HG02840 (cell line): ENCODE data around the gene FADS6.
"Not testable (repeated sequence)": the region's sequence is repeated elsewhere in the genome, so short reads cannot be mapped to it uniquely, and the experiment has no call there.

ENCODE experiments used
- ATAC-seq: cut with Tn5 transposase; IDR thresholded peaks from one replicate; pipeline ENCODE4 v1.9.1; 2021; ENCODE audit warnings: mild to moderate bottlenecking, moderate library complexity, moderate number of reproducible peaks; ENCODE audit not compliant: unreplicated experiment, low FRiP score

The FADS6 gene

DNA sequence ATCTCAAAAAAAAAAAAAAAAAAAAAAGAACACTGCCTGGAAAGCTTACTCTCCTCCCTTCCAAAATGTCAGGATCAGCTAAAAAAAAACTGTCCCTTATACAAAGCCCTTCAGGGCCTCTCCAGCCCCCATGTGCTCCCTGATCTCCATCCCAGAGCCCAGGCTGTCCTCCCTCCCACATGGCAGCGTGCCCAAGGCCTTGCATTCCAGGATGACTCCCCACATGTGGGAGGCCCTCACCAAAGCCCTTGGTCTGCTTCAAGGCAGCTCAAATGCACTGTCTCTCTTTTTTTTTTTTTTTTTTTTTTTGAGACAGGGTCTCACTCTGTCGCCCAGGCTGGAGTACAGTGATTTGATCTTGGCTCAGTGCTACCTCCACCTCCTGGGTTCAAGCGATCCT is 22.9 kb downstream of the FADS6 start:
- ATAC-seq = no peak

DNA sequence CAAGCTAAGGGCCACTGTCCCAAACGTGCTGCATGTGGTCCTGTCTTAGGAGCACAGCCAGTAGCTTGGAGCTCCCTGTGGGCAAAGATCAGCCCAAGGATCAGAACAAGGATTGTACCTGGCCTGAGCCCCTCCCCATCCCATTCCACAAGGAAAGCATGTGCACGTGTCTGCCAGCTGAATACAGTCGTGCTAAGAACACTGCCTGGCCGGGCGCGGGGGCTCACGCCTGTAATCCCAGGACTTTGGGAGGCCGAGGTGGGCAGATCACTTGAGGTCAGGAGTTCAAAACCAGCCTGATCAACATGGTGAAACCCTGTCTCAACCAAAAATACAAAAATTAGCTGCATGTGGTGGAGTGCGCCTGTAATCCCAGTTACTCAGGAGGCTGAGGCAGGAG is 23.4 kb downstream of the FADS6 start:
- not testable (repeated sequence) for ATAC-seq

DNA sequence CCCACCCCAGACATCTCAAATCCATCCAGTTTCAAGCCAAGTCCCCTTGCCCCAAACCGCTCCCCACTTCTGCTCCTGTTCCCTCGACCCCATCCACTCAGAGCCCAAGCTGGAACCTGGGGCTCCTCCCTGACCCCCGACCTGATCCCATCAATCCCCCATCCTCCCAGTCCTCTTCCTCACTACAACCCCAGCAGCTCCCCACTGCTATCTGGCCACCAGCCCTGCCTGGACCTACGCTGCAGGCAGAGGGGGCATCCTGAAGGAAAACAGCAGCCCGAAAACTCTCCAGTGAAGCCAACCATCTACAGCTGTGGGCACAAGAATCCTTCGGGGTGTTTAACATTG is 24.6 kb downstream of the FADS6 start:
- ATAC-seq = no peak

DNA sequence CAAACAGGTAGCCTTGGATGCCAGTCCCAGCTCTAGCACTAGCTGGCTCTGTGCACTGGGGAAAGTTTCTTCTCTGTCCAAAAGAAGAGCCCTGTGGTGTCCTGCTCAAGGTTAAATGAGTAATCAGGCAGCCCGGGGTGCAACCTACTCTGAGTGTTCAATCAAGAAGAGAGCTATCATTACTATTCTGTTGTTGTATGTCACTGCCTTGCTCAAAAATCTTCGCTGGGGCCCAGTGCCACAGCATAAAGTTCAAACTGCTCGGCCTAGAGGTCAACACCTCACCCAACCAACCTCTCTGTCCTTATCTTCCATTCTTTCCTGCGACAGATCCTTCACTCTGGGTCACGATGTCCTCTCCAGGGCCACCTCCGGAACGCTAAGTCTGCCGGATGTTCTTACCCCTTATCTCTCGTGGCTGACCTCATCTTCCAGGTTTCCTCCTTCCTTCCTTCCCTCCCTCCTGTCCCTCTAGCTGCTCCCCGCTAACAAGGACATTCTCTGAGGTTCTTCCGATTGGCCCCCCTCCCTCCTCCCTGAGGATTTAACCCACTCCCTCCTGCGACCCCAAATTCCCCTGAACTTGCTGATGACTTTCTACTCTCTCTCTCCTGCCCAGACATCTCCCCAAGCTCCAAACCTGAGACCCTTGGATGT is 25.1 kb downstream of the FADS6 start:
- no peak for ATAC-seq

DNA sequence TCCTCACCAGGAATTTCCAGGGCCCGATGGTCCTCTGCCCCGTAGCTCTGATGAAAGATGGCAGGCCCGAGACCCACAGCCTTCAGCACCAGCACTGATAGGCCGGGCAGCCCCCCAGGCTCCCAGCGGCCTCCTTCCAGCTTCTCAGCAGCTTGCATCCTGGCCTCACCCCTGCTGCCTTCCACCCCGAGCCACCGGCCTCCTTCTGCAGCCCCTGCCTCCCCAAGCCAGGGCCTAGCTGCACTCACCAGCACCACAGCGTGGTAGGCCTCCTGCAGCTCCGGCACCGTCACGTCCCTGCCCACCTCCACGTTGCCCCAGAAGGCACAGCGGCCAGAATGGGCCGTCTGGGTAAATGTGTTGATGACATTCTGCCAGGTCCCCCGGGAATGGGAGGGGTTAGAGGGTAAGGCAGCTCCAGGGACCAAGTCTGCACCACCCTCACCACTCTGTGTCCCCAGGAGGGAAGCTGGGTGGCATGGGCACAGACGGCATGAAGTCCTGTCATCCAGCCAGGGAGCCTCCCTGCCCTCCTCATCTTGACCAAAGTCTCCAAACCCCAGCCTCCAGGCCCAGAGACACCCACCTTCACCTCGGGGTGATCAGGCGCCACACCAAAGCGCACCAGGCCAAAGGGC is 27.1 kb downstream of the FADS6 start:
- ATAC-seq = no peak

DNA sequence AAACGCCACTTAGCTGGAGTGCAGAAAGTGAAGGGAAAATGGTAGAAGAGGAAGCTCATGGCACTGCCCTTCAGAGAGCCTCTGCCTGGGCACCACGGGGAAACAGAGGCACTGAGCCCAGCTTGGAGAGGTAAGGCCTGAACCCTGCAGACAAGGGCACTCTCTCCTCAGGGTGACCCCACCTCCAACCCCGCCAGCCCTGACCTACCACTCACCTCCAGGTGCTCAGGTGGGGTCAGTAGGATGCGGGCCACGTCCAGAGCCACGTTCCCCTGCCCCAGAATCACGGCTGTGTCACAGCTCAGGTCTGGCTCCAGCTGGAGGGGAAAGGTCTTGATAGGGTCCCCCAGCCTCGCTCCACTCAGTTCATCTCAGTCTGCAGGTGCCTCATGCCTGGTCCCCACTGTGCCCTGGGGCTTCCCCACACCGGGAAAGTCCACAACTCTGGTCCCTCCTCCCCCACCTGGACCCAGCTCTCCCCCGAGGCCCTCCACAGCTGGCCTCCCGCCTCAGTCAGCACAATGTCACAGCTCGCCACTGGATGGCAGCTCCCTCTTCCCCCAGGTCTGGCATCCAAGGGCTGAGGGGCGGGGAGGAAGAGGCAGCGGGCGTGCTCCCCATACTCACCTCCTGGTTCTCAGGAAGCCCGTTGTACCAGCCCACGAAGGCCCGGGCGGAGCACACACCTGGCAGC is 27.8 kb downstream of the FADS6 start:
- ATAC-seq = no peak

DNA sequence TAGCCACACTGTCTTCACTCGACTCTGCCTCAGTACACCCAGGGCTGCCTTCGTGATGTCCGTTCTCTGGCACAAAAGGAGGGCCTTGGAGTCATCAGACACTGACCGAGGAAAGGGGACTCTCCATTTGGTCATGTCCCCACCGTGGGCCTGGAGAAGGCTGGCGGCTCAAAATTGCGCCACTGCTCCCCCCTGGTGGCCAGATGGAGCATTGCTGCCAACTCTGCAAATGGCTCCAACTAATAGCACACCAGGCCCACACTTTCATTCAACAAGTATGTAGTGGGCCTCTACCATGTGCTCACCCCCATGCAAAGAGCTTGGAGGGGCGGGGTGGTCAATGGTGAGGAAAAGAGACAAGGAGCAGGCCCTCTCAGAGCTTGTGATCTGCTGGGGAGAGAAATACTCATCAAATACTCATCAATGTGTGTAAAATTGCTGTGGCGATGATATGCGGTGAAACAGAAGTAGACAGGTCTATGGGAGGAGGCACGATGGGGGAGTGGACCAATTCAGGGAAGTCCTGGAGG is 28.5 kb downstream of the FADS6 start:
- ATAC-seq = no peak

DNA sequence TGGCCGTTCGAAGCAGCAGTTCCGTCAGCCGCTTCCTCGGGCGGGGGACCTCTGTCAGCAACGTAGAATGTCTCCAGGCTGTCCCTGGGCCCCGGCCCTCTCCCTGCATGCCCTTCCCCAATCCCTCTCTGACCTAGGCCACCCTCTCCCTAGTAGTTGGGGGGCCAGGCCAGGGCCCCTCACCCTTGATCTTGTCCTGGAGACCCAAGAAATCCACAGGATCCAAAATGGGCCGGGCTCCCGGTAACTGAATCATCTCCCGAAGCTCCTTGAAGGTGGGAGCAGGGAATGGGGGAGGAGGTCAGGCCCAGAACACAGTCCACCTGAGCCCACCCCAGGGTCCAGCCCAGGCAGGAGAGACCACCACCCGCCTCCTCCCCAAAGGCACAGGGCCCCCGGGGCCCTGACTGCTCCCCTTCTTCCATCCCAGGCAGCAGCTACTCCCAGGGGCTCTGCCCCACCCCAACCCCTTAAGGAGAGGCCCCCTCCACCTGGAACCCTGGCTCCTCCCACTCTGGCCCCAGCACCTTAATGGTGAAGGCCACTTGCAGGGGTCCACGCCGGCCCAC is 29.1 kb downstream of the FADS6 start:
- no peak for ATAC-seq

DNA sequence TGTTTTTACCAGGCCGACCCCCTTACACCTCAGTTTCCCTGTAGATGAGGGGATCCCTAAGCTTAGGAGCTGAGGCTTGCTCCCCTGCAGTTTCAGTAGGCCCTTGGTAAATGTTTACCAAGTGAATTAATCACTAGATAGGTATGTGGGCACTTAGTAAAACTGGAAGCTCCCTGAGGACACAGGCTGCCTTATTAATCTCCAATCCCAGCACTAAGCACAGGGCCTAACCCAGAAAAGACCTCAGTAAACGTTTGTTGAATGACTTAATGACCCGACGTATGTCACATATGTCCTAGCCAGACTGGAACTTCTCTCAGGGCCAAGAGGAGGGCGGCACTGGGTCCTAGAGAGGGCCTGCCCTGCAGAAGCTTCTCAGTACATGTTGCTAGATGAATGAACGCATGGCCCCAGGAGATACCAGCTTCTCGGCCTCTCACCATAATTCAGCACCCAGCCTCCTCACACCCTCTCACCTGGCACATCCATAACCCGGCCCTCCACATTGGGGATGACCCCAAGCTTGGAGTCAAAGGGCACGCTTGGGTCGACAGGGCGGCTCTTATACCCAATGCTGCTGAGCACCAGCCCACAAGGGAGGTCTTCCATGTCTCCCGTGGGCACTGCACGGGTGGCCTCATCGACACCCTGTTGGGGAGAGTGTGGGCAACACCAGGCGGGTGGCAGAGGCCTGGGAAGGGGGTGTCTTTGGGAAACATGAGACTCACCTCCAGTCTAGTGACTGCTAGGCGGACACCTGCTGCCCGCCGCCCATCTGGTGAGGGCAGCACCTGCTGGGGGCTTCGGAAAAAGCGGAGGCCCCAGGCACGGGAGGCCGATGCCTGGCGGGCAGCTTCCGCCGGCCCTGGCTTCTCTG is 29.8 kb downstream of the FADS6 start:
- no peak for ATAC-seq

DNA sequence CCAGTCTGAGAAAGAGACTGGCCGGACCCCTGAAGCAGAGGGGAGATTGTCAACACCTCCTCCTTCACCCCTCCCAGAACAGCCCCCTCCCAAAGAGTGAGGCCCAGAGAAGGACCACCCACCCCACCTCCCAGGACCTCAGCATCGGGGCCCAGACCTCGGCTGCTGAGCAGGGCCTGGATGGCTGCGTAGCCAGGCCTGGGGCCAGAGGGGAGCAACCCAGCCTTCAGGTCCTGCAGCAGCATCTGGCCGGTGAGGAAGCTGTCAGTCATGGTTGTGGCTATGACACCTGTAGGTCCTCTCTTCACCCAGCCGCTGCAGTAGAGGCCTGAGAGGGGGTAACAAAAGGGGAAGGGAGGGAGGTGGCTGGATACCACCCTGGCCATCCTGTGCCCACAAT is 30.5 kb downstream of the FADS6 start:
- no peak for ATAC-seq

DNA sequence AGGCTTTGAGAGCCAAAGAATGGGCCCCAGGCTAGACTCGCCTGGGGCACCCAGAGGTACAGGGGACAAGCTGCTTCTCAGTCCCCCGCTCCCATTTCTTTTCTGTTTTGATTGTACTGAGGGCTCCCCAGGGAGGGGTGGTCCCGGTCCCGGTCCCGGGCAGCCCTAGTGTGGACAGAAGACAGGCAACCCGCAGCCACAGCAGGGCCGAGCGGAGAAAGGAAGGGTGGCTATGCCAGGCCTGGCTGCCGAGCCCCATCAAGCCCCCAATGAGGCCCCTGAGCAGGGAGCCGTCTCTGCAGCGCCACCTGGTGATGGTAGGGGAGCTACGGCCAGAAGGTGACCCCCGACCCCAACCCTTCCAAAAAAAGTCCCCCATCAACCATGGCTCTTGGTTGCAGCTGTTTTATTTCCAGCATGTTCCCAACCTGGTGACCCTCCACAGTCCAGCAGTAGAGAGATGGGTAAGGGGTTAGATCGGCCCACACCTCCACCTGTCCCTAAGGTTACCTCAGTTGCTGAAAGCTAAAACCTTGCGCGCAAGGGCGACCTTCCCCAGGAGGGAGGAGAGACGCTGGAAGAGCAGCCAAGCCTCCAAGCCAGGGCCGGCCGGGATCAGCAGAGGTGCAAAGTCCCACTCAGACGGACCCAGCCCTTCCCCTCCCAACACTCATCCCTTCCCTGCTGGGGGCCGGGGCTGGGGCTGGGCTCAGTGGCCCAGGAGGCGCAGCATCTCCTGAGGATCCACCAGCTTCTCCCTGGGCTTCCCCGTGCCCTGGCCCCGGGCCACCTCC is 31.1 kb downstream of the FADS6 start:
- ATAC-seq = no peak

DNA sequence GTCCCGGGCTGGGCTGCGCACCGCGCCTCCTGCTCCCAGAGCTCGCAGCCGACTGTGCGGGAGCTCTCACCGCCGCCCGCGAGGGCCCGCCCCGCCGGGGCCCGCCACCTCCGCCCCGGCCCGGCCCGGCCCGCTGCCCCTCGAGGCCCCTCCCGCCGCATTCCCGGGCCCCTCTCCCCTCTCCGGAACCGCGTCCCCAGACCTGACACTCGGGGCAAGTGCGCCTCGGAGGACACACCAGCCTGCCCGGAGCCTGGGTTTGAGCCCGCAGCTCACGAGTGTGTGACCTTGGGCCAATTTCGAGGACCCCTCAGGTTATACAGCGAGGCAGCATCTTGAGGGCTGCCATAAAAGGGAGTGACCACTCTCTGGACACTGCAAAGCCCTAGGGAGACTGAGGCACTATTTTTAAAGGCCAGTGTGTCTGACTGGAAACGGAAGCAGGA is 31.7 kb downstream of the FADS6 start:
- ATAC-seq = no peak

DNA sequence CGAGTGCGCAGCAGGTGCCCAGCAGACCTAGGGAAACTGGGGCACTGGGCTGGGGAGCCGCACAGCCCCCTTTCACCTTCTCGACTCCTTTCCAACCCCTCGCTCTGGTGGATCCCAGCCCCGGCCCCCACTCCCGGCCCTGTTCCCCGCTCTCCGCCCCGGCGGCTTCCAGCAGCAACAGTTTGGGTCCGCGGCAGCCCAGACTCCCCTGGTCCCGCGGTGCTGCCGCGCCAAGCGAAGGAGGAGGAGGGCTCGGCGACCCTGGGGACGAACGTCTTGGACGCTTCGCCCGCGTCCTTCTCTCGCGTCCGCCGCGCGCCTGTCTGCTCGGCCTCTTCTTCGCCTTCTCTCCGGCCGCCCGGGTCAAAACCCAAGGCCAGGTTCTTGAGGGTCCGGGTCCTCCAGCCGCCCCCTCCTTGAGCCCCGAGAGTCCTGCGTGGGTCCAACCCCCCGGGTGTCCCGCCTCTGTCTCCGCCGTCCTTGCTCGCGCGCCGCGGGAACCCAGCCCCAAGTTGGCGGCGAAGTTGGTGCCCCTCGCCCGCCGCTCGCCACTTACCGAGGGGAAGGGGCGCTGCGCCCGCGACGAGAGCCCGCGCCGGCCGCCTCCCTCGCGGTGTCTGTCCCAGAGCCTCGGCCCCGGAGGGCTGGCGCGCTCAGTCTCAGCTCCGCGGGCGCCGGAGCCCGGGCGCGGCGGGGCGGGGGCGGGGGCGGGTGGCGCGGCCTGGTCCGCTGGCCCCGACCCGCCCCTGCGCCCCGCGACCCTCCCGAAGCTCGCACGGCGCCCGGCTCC is 32.4 kb downstream of the FADS6 start:
- ATAC-seq = no peak

DNA sequence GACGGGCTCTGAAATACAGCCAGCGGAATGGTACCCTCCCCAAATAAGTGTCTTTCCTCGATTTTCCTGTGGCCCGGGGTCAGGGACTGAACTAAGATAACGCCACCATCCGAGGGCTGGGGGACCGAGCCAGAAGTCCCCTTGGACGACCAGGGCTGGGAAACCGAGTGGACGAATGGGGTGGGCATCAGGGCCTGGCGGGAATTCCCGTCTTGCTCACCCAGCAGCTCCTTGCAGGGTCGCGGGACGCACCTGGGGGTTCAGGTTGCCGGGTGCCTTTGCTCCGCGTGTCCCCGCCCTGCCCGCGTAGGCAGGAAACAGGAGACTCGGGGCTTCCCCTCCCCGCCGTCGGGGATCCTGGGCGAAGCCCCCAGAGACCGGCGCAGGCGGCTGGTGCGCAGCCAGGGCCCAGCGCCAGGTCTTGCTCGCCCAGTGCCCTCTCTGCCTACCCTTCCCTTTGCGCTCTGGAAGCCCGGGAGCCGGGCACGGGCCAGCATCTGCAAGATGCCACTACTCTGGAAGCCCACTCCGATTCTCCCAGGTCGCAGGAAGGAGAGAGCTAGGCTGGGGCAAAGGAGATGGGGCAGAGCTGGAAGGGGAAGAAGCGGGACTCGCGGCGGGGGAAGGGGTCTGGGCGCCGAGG is 33.1 kb downstream of the FADS6 start:
- no peak for ATAC-seq

DNA sequence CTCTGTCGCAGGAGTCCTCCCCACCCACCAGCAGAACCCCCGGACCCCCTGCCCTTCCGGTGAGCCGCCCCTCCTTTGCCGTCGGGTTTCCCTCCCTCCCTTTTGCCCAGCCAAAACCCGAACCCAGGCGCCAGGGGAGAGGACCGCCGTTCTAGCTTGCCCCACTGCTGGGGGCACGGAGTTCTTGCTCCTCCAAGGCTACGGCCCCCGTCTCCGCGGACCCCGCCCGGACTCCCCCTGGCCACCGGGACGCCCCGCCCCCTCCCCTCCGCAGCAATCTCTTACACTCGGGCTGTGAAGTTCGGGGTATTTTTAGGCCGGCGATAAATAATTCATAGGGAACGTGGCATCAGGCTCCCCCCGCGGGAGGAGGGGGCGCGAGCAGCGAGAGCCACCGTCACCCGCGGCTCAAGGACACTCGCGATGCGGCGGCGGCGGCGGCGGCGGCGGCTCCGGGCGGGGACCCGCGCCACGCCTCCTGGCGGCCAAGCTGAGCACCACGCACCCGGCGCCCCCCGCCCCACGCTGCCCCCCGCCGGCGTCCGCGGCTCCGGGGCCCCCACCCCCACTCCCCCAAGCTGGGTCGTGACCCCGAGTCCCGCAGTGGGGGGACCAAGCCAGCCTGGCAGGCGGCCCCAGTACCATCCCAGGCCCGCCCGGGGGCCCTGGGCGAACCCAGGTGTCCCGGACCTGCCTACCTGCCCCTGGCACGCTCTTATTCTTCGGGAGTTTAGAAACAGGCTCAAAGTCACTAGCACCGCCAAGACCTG is 33.8 kb downstream of the FADS6 start, which contains the start of gene GRIN2C:
GRIN2C (minus strand) TSS at position 427 of the 770 bp plus-strand sequence. CDS start 4,793 bp downstream, outside the sequence.
- no peak for ATAC-seq

DNA sequence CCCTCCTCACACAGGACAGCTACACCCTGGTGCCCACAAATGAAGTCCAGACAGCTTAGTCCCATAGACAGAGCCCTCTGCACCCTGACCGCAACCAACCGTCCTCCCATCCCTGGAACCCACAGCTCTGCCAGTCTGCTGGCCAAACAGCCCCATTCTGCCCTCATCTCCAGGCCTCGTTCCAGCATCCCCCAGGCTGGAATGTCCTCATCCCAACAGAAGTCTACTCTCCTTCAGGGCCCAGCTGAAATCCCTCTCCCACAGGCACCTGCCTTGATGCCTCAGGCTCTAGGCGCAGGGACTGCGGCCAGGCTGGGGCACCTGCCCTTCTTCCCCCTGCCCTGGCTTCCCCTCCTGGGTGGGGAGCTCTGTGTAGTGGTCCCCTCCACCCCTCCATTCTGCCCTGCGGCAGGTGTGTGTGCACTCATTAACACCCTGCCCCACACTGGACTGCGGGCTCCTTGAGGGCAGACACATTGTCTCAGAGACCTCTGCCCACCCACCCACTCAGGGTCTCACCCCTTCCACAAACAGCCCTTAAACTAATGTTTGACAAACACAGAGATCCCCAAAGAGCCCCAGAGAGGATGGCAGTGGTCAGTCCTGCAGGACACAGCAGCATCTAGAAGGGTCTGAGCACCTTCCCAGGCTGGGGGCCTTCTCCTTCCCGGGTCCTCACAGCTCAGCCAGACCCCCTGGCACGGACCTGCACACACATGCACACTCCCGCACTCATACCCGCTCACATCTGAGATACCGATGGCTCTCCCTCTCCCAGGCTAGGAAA is 34.6 kb downstream of the FADS6 start:
- no peak for ATAC-seq

DNA sequence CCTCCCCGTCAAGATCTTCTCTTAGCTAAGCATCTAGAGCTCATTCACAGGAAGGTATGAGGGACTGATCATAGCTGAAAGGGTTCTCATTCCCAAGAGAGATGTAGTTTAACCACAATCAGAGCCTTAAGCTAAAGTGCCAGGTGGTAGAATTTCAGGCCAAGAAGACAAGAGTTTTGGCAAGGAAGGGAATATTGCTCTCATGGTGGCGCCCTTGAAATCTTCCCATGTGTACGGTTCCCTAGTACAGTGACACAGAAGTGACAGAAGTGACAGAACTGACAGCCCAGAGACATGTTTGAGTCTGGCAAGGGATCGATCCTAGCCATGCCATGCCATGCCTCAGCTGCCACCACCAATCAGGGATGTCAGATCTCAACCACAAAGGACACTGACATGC is 36.2 kb downstream of the FADS6 start:
- ATAC-seq = no peak
